Natural killer cell (primary cell): Measurements from ENCODE around the gene CFAP299. TPM values are rescaled to one million over a fixed set of nuclear protein-coding genes. Genes with fewer than 3 reads are reported as not detected.

Experiments used
- ATAC-seq, 3 donors: fragments of 150-1000 bp in 2 of 3; fragments of 200-7000 bp in 1 of 3; cut with Tn5 transposase; 1 replicate in 1 of 3; 2 replicates in 2 of 3; pipeline ENCODE4 v1.10.0; 2021; ENCODE audit warnings: mild to moderate bottlenecking in 2 of 3, moderate library complexity in 2 of 3
- DNase-seq, 2 donors: peaks; one replicate each; pipeline versions ENCODE4 v3.0.0 to v3.0.0-alpha.2; 2013 to 2021; ENCODE audit warnings: mixed read lengths in 1 of 2
- H3K27ac ChIP-seq: one replicate; pipeline ENCODE4 v1.5.1; 2013; ENCODE audit warnings: mild to moderate bottlenecking, low read length
- H3K27me3 ChIP-seq: one replicate; pipeline ENCODE4 v1.6.1; 2013; ENCODE audit warnings: low read length; ENCODE audit not compliant: control insufficient read depth, insufficient read depth
- H3K36me3 ChIP-seq: one replicate; pipeline ENCODE4 v1.6.1; 2013; ENCODE audit warnings: low read length; ENCODE audit not compliant: control insufficient read depth, insufficient read depth
- H3K4me1 ChIP-seq: one replicate; pipeline ENCODE4 v1.6.1; 2013; ENCODE audit warnings: low read length; ENCODE audit not compliant: control insufficient read depth, insufficient read depth
- H3K4me3 ChIP-seq: one replicate; pipeline ENCODE4 v1.5.1; 2013; ENCODE audit warnings: low read length
- H3K9me3 ChIP-seq: one replicate; pipeline ENCODE4 v1.6.1; 2013; ENCODE audit warnings: low read length; ENCODE audit not compliant: control insufficient read depth, insufficient read depth
- H3K27ac Mint-ChIP-seq, 2 donors: one replicate each; pipeline ENCODE4 v1.8.0; 2022; ENCODE audit warnings: mild to moderate bottlenecking in 2 of 2, mixed read lengths in 2 of 2, moderate library complexity in 1 of 2
- H3K27me3 Mint-ChIP-seq, 2 donors: one replicate each; pipeline ENCODE4 v1.8.0; 2022; ENCODE audit warnings: low read depth in 2 of 2, mixed read lengths in 2 of 2
- H3K36me3 Mint-ChIP-seq: one replicate; pipeline ENCODE4 v1.8.0; 2022; ENCODE audit warnings: mixed read lengths
- H3K4me1 Mint-ChIP-seq, 2 donors: one replicate each; pipeline ENCODE4 v1.8.0; 2022; ENCODE audit warnings: mixed read lengths in 2 of 2
- H3K4me3 Mint-ChIP-seq: one replicate; pipeline ENCODE4 v1.8.0; 2022; ENCODE audit warnings: mild to moderate bottlenecking, moderate library complexity, mixed read lengths
- H3K9me3 Mint-ChIP-seq, 2 donors: one replicate each; pipeline ENCODE4 v1.8.0; 2022; ENCODE audit warnings: mixed read lengths in 2 of 2
- WGBS: methylation state at CpG from one replicate; pipeline ENCODE4 v1.1.7; 2013; ENCODE audit warnings: missing lambda C conversion rate; ENCODE audit not compliant: insufficient coverage; 5-methylcytosine and 5-hydroxymethylcytosine counted together
- intact Hi-C: fragments of 100-400 bp; cut with micrococcal nuclease; formaldehyde crosslinking; loops from one replicate; pipeline ENCODE4 v1.14.2; 2022
- total RNA-seq, 4 donors: library from RNA; stranded (reverse); fragments of 120-200 nt in 1 of 4; gene quantifications; one replicate each; pipeline versions ENCODE4 v1.2.3 to v1.2.4, GENCODE V29; 2013 to 2022
- TF ChIP-seq, protein P1 (sequence below): fragments of 200-600 bp; IDR thresholded peaks from one replicate; pipeline ENCODE4 v1.8.0; 2022; ENCODE audit warnings: antibody characterized with exemption

CFAP299 gene
- total RNA-seq, 3 donors from 2014 or later (not counting 1 experiment from before 2014, with no cell fraction given): not detected

DNA sequence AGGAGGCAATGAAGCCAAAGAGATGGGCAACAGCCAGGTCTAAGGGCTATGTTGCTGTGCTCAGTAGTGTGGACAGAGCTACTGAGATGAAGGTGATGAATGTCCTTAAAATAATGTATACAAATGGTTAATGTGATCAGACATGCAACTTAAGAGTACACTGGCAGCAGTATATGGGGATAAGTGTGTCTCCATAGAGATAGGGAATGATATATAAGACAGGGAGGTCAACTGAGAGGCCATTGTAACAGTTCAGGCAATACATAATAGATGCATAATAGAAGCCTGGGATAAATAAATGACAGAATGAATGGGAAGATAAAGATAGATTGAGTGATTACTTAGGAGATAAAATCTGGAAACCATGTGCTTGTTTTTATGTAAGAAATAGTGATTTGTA, 250.0 kb downstream of the CFAP299 start:
- Histone ChIP-seq H3K4me1 (no peaks in the 10 kb centered on the region), H3K36me3 (no peaks in the 10 kb centered on the region), H3K4me3 (no peak overlapping the region), H3K27me3 (peaks cover 2% of the 10 kb centered on the region), H3K9me3 (no peaks in the 10 kb centered on the region), H3K27ac (no peak overlapping the region)
- ATAC-seq (no peak), DNase-seq (no peak)
- intact Hi-C loops: no loop called here
- H3K4me1 Mint-ChIP-seq: no peaks in the 10 kb centered on the region
- TF ChIP-seq, protein P1, sequence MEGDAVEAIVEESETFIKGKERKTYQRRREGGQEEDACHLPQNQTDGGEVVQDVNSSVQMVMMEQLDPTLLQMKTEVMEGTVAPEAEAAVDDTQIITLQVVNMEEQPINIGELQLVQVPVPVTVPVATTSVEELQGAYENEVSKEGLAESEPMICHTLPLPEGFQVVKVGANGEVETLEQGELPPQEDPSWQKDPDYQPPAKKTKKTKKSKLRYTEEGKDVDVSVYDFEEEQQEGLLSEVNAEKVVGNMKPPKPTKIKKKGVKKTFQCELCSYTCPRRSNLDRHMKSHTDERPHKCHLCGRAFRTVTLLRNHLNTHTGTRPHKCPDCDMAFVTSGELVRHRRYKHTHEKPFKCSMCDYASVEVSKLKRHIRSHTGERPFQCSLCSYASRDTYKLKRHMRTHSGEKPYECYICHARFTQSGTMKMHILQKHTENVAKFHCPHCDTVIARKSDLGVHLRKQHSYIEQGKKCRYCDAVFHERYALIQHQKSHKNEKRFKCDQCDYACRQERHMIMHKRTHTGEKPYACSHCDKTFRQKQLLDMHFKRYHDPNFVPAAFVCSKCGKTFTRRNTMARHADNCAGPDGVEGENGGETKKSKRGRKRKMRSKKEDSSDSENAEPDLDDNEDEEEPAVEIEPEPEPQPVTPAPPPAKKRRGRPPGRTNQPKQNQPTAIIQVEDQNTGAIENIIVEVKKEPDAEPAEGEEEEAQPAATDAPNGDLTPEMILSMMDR: no peak
- no peak overlapping the region for H3K4me3 Mint-ChIP-seq
- peaks cover 13 to 16% of the 10 kb centered on the region in 2 donors for H3K27me3 Mint-ChIP-seq
- H3K27ac Mint-ChIP-seq: no peak overlapping the region
- no peaks in the 10 kb centered on the region for H3K36me3 Mint-ChIP-seq
- no peaks in the 10 kb centered on the region for H3K9me3 Mint-ChIP-seq

DNA sequence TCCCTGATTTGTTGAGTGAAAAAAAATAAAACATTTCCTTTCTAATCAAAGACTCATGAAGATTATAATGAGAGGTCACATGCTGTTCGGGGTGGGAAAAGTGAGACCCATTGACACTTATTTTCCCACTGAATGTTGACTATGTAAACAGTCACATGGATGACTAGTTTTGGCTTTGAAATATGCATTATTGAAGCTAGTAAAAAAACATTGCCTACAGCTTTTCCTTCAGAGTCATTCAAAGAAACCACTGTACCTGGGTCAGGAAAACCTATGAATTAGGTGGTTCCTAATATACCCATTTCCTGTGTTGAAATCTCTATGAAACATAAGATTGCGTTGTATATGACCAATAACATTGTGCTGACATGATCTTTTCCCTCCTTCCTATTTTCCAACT, 251.2 kb downstream of the CFAP299 start:
- DNase-seq (no peak), ATAC-seq (no peak)
- intact Hi-C loops: no loop called here
- Histone ChIP-seq H3K27ac (no peak overlapping the region), H3K4me3 (no peak overlapping the region), H3K4me1 (no peaks in the 10 kb centered on the region), H3K36me3 (no peaks in the 10 kb centered on the region), H3K9me3 (no peaks in the 10 kb centered on the region), H3K27me3 (peaks cover 2% of the 10 kb centered on the region)
- WGBS: no CpG with 5 or more reads among the region's 2 CpGs
- H3K36me3 Mint-ChIP-seq: no peaks in the 10 kb centered on the region
- TF ChIP-seq, protein P1: no peak
- H3K4me1 Mint-ChIP-seq: no peaks in the 10 kb centered on the region
- no peak overlapping the region for H3K27ac Mint-ChIP-seq
- peaks cover 12 to 13% of the 10 kb centered on the region in 2 donors for H3K27me3 Mint-ChIP-seq
- H3K9me3 Mint-ChIP-seq: no peaks in the 10 kb centered on the region
- H3K4me3 Mint-ChIP-seq: no peak overlapping the region

DNA sequence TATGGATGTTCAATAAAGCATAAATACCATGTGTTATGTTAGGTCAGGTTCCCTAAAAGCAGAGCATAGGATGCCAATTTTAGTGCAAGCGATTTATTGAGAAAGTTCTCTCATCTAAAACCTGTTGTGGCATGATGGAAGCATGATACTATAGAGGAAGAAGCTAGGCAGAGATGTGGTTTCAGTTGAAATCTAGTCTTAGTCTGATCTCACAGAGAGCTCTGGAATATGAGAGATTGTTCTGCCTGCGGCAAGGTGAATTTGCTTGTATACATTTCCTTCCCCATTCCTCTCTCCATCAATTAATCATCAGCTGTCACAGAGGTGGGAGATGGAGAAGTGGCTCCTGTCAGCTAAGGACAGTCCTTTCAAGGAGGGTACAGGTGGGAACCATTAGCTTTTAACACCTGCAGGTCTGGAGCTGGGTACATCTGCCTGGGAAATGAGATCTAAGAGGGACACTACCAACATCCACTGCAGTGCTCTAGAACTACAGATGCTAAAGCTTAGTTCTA, 252.4 kb downstream of the CFAP299 start:
- H3K4me3 Mint-ChIP-seq: no peak overlapping the region
- no peaks in the 10 kb centered on the region for H3K4me1 Mint-ChIP-seq
- Histone ChIP-seq H3K27ac (no peak overlapping the region), H3K9me3 (no peaks in the 10 kb centered on the region), H3K4me1 (no peaks in the 10 kb centered on the region), H3K4me3 (no peak overlapping the region), H3K27me3 (peaks cover 2% of the 10 kb centered on the region), H3K36me3 (no peaks in the 10 kb centered on the region)
- ATAC-seq: no peak
- DNase-seq: no peak
- no peaks in the 10 kb centered on the region for H3K9me3 Mint-ChIP-seq
- H3K27me3 Mint-ChIP-seq: peaks cover 6 to 11% of the 10 kb centered on the region in 2 donors
- 24% methylated on average over 1 of the region's 2 CpGs for WGBS
- no peaks in the 10 kb centered on the region for H3K36me3 Mint-ChIP-seq
- TF ChIP-seq, protein P1: no peak
- H3K27ac Mint-ChIP-seq: no peak overlapping the region
- intact Hi-C loops: no loop called here

DNA sequence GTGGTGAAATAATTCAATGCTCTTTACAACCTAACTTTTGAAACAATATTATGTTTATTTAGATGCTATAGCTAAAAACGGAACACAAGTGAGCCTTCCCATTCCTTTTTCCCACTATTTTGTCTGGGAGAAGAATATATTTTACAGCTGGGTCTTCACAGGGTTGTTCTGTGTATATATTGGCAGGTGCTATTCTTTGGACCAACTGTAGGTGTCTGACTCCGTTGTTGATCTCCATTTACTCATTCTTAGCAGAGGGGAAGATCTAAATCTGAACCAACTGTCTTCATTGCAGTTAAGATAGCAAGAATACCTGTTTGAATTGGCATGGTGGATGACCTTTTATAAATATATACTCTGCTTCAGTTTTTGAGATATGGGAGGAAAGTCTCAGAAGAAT, 257.4 kb downstream of the CFAP299 start:
- Mint-ChIP-seq H3K9me3 (no peaks in the 10 kb centered on the region), H3K4me1 (no peaks in the 10 kb centered on the region), H3K27me3 (no peaks in the 10 kb centered on the region), H3K27ac (no peak overlapping the region), H3K36me3 (no peaks in the 10 kb centered on the region), H3K4me3 (no peak overlapping the region)
- no peak overlapping the region for H3K27ac ChIP-seq
- no peak for DNase-seq
- intact Hi-C loops: no loop called here
- no peaks in the 10 kb centered on the region for H3K36me3 ChIP-seq
- H3K27me3 ChIP-seq: no peaks in the 10 kb centered on the region
- no peak overlapping the region for H3K4me3 ChIP-seq
- TF ChIP-seq, protein P1: no peak
- ATAC-seq: no peak
- no peaks in the 10 kb centered on the region for H3K4me1 ChIP-seq
- H3K9me3 ChIP-seq: no peaks in the 10 kb centered on the region
- WGBS: 20% methylated on average over 1 of the region's 2 CpGs
